Measurements from ENCODE around the gene MYO1D.

GRCh38 chr17:32847977-32848376 lies 28.9 kb downstream of the MYO1D start:
- TF ChIP-seq CTCF (IDR thresholded peaks at IDR 0.05; ENCODE audit: extremely low read depth in 1 of 2, insufficient read depth in 1 of 2, low read depth in 1 of 2, low read length in 2 of 2) (no peak), MAX (IDR thresholded peaks at IDR 0.05; ENCODE audit: insufficient read depth, insufficient read length) (no peak), POLR2A (IDR thresholded peaks at IDR 0.05; ENCODE audit: low read depth, low read length) (no peak), EZH2 (IDR thresholded peaks at IDR 0.05; ENCODE audit: borderline replicate concordance, low read depth, low read length, severe bottlenecking) (no peak), JUN (IDR thresholded peaks at IDR 0.05; ENCODE audit: borderline replicate concordance, insufficient read depth, insufficient read length, low read depth) (no peak), POLR2AphosphoS5 (IDR thresholded peaks at IDR 0.05; ENCODE audit: insufficient read depth, low read depth, low read length) (no peak), MYC (IDR thresholded peaks at IDR 0.05; ENCODE audit: low read depth, low read length) (no peak)
